ENCODE data around the gene NCAN.
"Not testable (repeated sequence)": the region's sequence is repeated elsewhere in the genome, so short reads cannot be mapped to it uniquely, and the experiment has no call there.

Gene NCAN

GRCh38 chr19:19211499-19212420, at the start of gene NCAN:
Gene NCAN, plus strand, starts transcription at chr19:19211958. Its CDS starts 4,996 bp downstream, at chr19:19216954.
- Mint-ChIP-seq H3K27ac (no peak within 1 kb of the TSS), H3K4me3 (no peak within 1 kb of the TSS), H3K27me3 (ENCODE audit: low read depth) (peaks cover 27% of the 10 kb centered on the region), H3K4me1 (ENCODE audit: low read depth) (peaks cover 12% of the 10 kb centered on the region), H3K36me3 (ENCODE audit: low read depth) (peaks cover 6% of the 10 kb centered on the region), H3K9me3 (peaks cover 11% of the 10 kb centered on the region)
- DNase-seq (ENCODE audit: low spot score), result no peak

- no peaks in the 10 kb centered on the region for H3K9me3 Mint-ChIP-seq
- no peaks in the 10 kb centered on the region for H3K36me3 Mint-ChIP-seq (ENCODE audit: low read depth)
- no peak overlapping the region for H3K4me3 Mint-ChIP-seq
- H3K4me1 Mint-ChIP-seq (ENCODE audit: low read depth), result no peaks in the 10 kb centered on the region
- DNase-seq (ENCODE audit: low spot score), result no peak
- H3K27ac Mint-ChIP-seq, result no peak overlapping the region
- no peaks in the 10 kb centered on the region for H3K27me3 Mint-ChIP-seq (ENCODE audit: low read depth)
Measured at GRCh38 chr19:19162495-19162894, 49.3 kb upstream of the NCAN start.

- Mint-ChIP-seq H3K4me3 (no peak overlapping the region), H3K9me3 (no peaks in the 10 kb centered on the region), H3K4me1 (ENCODE audit: low read depth) (peaks cover 5% of the 10 kb centered on the region), H3K36me3 (ENCODE audit: low read depth) (no peaks in the 10 kb centered on the region), H3K27me3 (ENCODE audit: low read depth) (no peaks in the 10 kb centered on the region), H3K27ac (no peak overlapping the region)
- no peak for DNase-seq (ENCODE audit: low spot score)
Measured at GRCh38 chr19:19165396-19165795, 46.4 kb upstream of the NCAN start.

- Mint-ChIP-seq H3K4me3 (no peak overlapping the region), H3K9me3 (no peaks in the 10 kb centered on the region), H3K27me3 (ENCODE audit: low read depth) (no peaks in the 10 kb centered on the region), H3K4me1 (ENCODE audit: low read depth) (peaks cover 12% of the 10 kb centered on the region), H3K27ac (no peak overlapping the region), H3K36me3 (ENCODE audit: low read depth) (peaks cover 4% of the 10 kb centered on the region)
- no peak for DNase-seq (ENCODE audit: low spot score)
Measured at GRCh38 chr19:19167612-19168011, 44.1 kb upstream of the NCAN start.

GRCh38 chr19:19169236-19170052, 42.3 kb upstream of the NCAN start:
- Mint-ChIP-seq H3K4me3 (peak overlapping the region; percentile 54), H3K27ac (no peak overlapping the region), H3K9me3 (no peaks in the 10 kb centered on the region)

GRCh38 chr19:19170053-19170872, 41.5 kb upstream of the NCAN start, which contains the start of gene MEF2B:
Gene MEF2B, minus strand, starts transcription at chr19:19170263. Its CDS starts 19,528 bp downstream, at chr19:19150735.
- Mint-ChIP-seq H3K4me1 (ENCODE audit: low read depth) (peaks cover 12% of the 10 kb centered on the region), H3K4me3 (peak within 1 kb of the TSS; percentile 54), H3K27me3 (ENCODE audit: low read depth) (no peaks in the 10 kb centered on the region), H3K9me3 (no peaks in the 10 kb centered on the region), H3K27ac (no peak within 1 kb of the TSS), H3K36me3 (ENCODE audit: low read depth) (peaks cover 4% of the 10 kb centered on the region)
- peak; percentile 72 for DNase-seq (ENCODE audit: low spot score)

More at GRCh38 chr19:19169236-19170052, 42.3 kb upstream of the NCAN start:
- Mint-ChIP-seq H3K36me3 (ENCODE audit: low read depth) (peaks cover 4% of the 10 kb centered on the region), H3K27me3 (ENCODE audit: low read depth) (no peaks in the 10 kb centered on the region), H3K4me1 (ENCODE audit: low read depth) (peaks cover 12% of the 10 kb centered on the region)
- no peak for DNase-seq (ENCODE audit: low spot score)

GRCh38 chr19:19170873-19171672, 40.7 kb upstream of the NCAN start:
- H3K4me1 Mint-ChIP-seq (ENCODE audit: low read depth), result peaks cover 12% of the 10 kb centered on the region
- H3K9me3 Mint-ChIP-seq, result no peaks in the 10 kb centered on the region
- H3K4me3 Mint-ChIP-seq, result peak overlapping the region; percentile 36
- no peaks in the 10 kb centered on the region for H3K27me3 Mint-ChIP-seq (ENCODE audit: low read depth)
- peaks cover 4% of the 10 kb centered on the region for H3K36me3 Mint-ChIP-seq (ENCODE audit: low read depth)
- H3K27ac Mint-ChIP-seq, result no peak overlapping the region
- DNase-seq (ENCODE audit: low spot score), result no peak

- Mint-ChIP-seq H3K4me3 (no peak overlapping the region), H3K27ac (no peak overlapping the region), H3K4me1 (ENCODE audit: low read depth) (peaks cover 12% of the 10 kb centered on the region), H3K27me3 (ENCODE audit: low read depth) (no peaks in the 10 kb centered on the region), H3K36me3 (ENCODE audit: low read depth) (peaks cover 5% of the 10 kb centered on the region), H3K9me3 (no peaks in the 10 kb centered on the region)
- DNase-seq (ENCODE audit: low spot score), result no peak
Measured at GRCh38 chr19:19171821-19172532, 39.8 kb upstream of the NCAN start.

GRCh38 chr19:19173243-19173642, 38.5 kb upstream of the NCAN start:
- not testable (repeated sequence) for H3K36me3 Mint-ChIP-seq (ENCODE audit: low read depth); H3K27me3 Mint-ChIP-seq (ENCODE audit: low read depth); H3K4me3 Mint-ChIP-seq; DNase-seq (ENCODE audit: low spot score); H3K9me3 Mint-ChIP-seq; H3K27ac Mint-ChIP-seq
- H3K4me1 Mint-ChIP-seq (ENCODE audit: low read depth), result peaks cover 12% of the 10 kb centered on the region

- Mint-ChIP-seq H3K4me1 (ENCODE audit: low read depth) (no peaks in the 10 kb centered on the region), H3K27ac (no peak overlapping the region), H3K4me3 (no peak overlapping the region), H3K27me3 (ENCODE audit: low read depth) (no peaks in the 10 kb centered on the region), H3K9me3 (no peaks in the 10 kb centered on the region), H3K36me3 (ENCODE audit: low read depth) (peaks cover 24% of the 10 kb centered on the region)
- no peak for DNase-seq (ENCODE audit: low spot score)
Measured at GRCh38 chr19:19176950-19177349, 34.8 kb upstream of the NCAN start.

- H3K36me3 Mint-ChIP-seq (ENCODE audit: low read depth), result peaks cover 31% of the 10 kb centered on the region
- no peaks in the 10 kb centered on the region for H3K27me3 Mint-ChIP-seq (ENCODE audit: low read depth)
Measured at GRCh38 chr19:19179548-19180441, 32.0 kb upstream of the NCAN start.

More at GRCh38 chr19:19179548-19180441, 32.0 kb upstream of the NCAN start:
- Mint-ChIP-seq H3K4me3 (no peak overlapping the region), H3K27ac (no peak overlapping the region), H3K4me1 (ENCODE audit: low read depth) (no peaks in the 10 kb centered on the region), H3K9me3 (no peaks in the 10 kb centered on the region)
- no peak for DNase-seq (ENCODE audit: low spot score)
